Large intestine (tissue), 3 donors: Measurements from ENCODE around the gene FLNC. TPM values are rescaled to one million over a fixed set of nuclear protein-coding genes. Genes with fewer than 3 reads are reported as not detected.

Source experiments
- DNase-seq, 2 donors: peaks; one replicate each; pipeline versions ENCODE4 v3.0.0 to v3.0.0-alpha.2; 2013
- H3K27ac ChIP-seq: one replicate; pipeline ENCODE4 v1.5.1; 2013; ENCODE audit warnings: low read length
- H3K27me3 ChIP-seq: 2 replicates; pipeline ENCODE4 v1.6.1; 2013; ENCODE audit warnings: low read length; ENCODE audit not compliant: control insufficient read depth, insufficient read depth
- H3K36me3 ChIP-seq: 2 replicates; pipeline ENCODE4 v1.6.1; 2013; ENCODE audit warnings: low read length; ENCODE audit not compliant: control insufficient read depth, insufficient read depth
- H3K4me1 ChIP-seq: one replicate; pipeline ENCODE4 v1.6.1; 2013; ENCODE audit warnings: low read length; ENCODE audit not compliant: control insufficient read depth, insufficient read depth
- H3K4me3 ChIP-seq: one replicate; pipeline ENCODE4 v1.5.1; 2013; ENCODE audit warnings: low read length
- H3K9me3 ChIP-seq: one replicate; pipeline ENCODE4 v1.6.1; 2013; ENCODE audit warnings: mild to moderate bottlenecking, low read depth, low read length, moderate library complexity; ENCODE audit not compliant: control insufficient read depth
- WGBS: methylation state at CpG from one replicate; pipeline ENCODE4 v1.1.5; 2013; ENCODE audit warnings: low lambda C conversion rate; ENCODE audit not compliant: insufficient coverage; 5-methylcytosine and 5-hydroxymethylcytosine counted together
- polyA plus RNA-seq: library from polyadenylated mRNA; unstranded; fragments of 120-200 nt; gene quantifications from one replicate; pipeline ENCODE4 v1.2.1, GENCODE V29; 2013

The FLNC gene
- polyA plus RNA-seq, 1 donor = 53.3 TPM

- peaks cover 3% of the 10 kb centered on the region for H3K9me3 ChIP-seq
- DNase-seq = peak; percentile 63 to 77
- no peak overlapping the region for H3K4me3 ChIP-seq
- H3K27ac ChIP-seq = no peak overlapping the region
- H3K27me3 ChIP-seq = peaks cover 17% of the 10 kb centered on the region
- peaks cover 5% of the 10 kb centered on the region for H3K4me1 ChIP-seq
- H3K36me3 ChIP-seq = no peaks in the 10 kb centered on the region
- no CpG with 5 or more reads among the region's 23 CpGs for WGBS
Observed at GRCh38 chr7:128893251-128894100, 63.3 kb downstream of the FLNC start.

- Histone ChIP-seq H3K4me1 (peaks cover 5% of the 10 kb centered on the region), H3K27me3 (peaks cover 17% of the 10 kb centered on the region), H3K27ac (no peak overlapping the region), H3K36me3 (no peaks in the 10 kb centered on the region), H3K9me3 (no peaks in the 10 kb centered on the region), H3K4me3 (no peak overlapping the region)
- WGBS = 100% methylated on average over 1 of the region's 6 CpGs
- no peak for DNase-seq
Observed at GRCh38 chr7:128894101-128894440, 63.9 kb downstream of the FLNC start.

DNA sequence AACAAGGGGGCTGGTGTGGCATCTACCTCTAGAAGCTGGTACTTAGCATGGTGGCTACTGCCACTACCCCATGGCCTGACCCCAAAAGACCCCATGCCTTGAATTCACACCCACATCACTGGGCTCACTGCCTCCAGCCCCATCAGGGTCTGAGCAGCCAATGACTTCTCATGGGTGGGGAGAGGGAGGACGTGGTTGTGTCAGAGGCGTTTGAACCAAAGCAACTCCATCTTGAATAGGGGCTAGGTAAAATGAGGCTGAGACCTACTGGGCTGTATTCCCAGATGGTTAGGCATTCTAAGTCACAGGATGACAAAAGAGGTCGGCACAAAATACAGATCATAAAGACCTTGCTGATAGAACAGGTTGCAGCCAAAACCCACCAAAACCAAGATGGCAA, 65.1 kb downstream of the FLNC start:
- no peak overlapping the region for H3K27ac ChIP-seq
- no peaks in the 10 kb centered on the region for H3K9me3 ChIP-seq
- no peak for DNase-seq
- H3K27me3 ChIP-seq = peaks cover 13% of the 10 kb centered on the region
- no peak overlapping the region for H3K4me3 ChIP-seq
- no peaks in the 10 kb centered on the region for H3K36me3 ChIP-seq
- peaks cover 5% of the 10 kb centered on the region for H3K4me1 ChIP-seq
- WGBS = no CpG with 5 or more reads among the region's 3 CpGs

DNA sequence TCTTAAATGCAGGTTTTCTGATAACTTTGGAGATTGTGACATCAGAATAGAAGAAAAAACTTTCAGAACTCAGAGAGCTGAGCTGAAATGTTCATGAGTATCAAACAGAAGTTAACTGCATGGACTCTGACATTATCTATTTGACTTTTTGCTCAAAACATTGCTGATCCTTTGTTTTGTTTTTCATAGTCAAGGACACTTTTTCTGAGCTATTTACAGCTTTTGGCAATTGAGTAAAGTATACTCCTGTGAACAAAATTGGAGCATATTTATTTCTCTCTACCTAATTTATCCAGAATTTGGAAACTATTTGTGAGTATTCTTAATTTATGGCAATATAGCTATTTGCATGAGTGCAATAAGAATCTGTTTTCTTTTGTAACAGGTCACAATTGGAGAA, 69.2 kb downstream of the FLNC start:
- H3K36me3 ChIP-seq = no peaks in the 10 kb centered on the region
- H3K4me1 ChIP-seq = no peaks in the 10 kb centered on the region
- H3K27me3 ChIP-seq = no peaks in the 10 kb centered on the region
- H3K27ac ChIP-seq = no peak overlapping the region
- H3K4me3 ChIP-seq = no peak overlapping the region
- no peaks in the 10 kb centered on the region for H3K9me3 ChIP-seq
- DNase-seq = no peak

- WGBS = no CpG with 5 or more reads among the region's 1 CpG
- no peaks in the 10 kb centered on the region for H3K36me3 ChIP-seq
- H3K9me3 ChIP-seq = no peaks in the 10 kb centered on the region
- DNase-seq = no peak
- H3K27ac ChIP-seq = no peak overlapping the region
- no peaks in the 10 kb centered on the region for H3K27me3 ChIP-seq
- no peak overlapping the region for H3K4me3 ChIP-seq
- no peaks in the 10 kb centered on the region for H3K4me1 ChIP-seq
Observed at GRCh38 chr7:128900237-128900636, 70.0 kb downstream of the FLNC start.

DNA sequence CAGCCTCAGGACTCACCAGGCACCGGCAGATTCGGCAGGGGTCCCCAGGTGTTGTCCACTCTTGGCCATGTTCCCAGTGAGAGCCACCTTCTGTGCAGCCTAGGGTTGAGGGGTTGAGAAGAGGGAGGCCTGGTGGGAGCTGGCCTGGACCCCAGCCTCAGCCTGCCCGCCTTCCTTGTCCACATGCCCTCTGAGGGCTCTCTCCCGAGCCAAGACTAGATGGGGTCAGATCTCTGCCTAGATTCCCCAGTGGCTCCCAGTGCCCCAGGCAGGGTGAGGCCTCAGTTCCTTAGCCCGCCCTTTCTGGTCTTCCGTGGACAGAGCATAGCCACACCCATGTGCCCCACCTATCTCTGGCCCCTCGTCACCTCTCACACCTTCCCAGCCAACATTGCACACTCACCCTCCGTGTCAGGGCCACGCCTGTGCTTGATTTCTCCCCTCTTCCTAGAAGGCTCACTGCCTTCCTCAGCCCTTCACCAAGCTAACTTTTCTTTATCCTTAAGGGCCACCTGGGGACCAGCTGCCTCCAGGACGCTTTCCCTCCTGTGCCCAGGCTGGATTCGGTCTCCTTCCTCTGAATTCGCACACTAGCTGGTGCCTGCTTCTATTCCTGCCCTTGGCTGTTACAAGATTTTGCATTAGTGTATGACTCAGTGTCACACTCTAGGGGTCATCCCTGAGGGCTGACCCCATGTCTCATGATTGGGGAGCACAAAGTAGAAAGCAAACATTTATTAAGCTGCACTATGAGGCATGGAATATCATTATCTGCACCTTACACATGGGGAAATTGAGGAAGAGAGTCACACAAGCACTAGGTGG, 72.8 kb downstream of the FLNC start:
- Histone ChIP-seq H3K36me3 (no peaks in the 10 kb centered on the region), H3K27ac (no peak overlapping the region), H3K9me3 (no peaks in the 10 kb centered on the region), H3K4me3 (no peak overlapping the region), H3K4me1 (no peaks in the 10 kb centered on the region), H3K27me3 (peaks cover 6% of the 10 kb centered on the region)
- WGBS = no CpG with 5 or more reads among the region's 12 CpGs
- no peak for DNase-seq

- H3K27ac ChIP-seq = no peak overlapping the region
- H3K27me3 ChIP-seq = peaks cover 12% of the 10 kb centered on the region
- no peak overlapping the region for H3K4me3 ChIP-seq
- H3K9me3 ChIP-seq = no peaks in the 10 kb centered on the region
- WGBS = 0% methylated on average over 1 of the region's 14 CpGs
- H3K4me1 ChIP-seq = no peaks in the 10 kb centered on the region
- no peak for DNase-seq
- no peaks in the 10 kb centered on the region for H3K36me3 ChIP-seq
Observed at GRCh38 chr7:128903621-128904361, 73.6 kb downstream of the FLNC start.

- peak in 1 of 2 donors; percentile 46 for DNase-seq
- 26% methylated on average over 2 of the region's 8 CpGs for WGBS
- H3K36me3 ChIP-seq = no peaks in the 10 kb centered on the region
- no peak overlapping the region for H3K27ac ChIP-seq
- H3K27me3 ChIP-seq = peaks cover 20% of the 10 kb centered on the region
- peaks cover 3% of the 10 kb centered on the region for H3K4me1 ChIP-seq
- H3K4me3 ChIP-seq = no peak overlapping the region
- no peaks in the 10 kb centered on the region for H3K9me3 ChIP-seq
Observed at GRCh38 chr7:128904381-128905197, 74.4 kb downstream of the FLNC start.

GRCh38 chr7:128906001-128906765, 76.0 kb downstream of the FLNC start:
- H3K4me3 ChIP-seq = no peak overlapping the region
- peaks cover 35% of the 10 kb centered on the region for H3K27me3 ChIP-seq
- no peaks in the 10 kb centered on the region for H3K9me3 ChIP-seq
- DNase-seq = no peak
- H3K27ac ChIP-seq = no peak overlapping the region
- no peaks in the 10 kb centered on the region for H3K36me3 ChIP-seq
- 100% methylated on average over 1 of the region's 5 CpGs for WGBS
- H3K4me1 ChIP-seq = peaks cover 6% of the 10 kb centered on the region
